SU-DHL-6 (cell line): ENCODE results near the gene THSD4.

Experiments used
- EZH2phosphoT487 ChIP-seq: fragments of 200-600 bp; sonication (generic), shearing (Covaris generic); conservative IDR thresholded peaks from 2 replicates; pipeline ENCODE4 v1.6.1; 2018; ENCODE audit warnings: mild to moderate bottlenecking, antibody characterized with exemption, low read length, moderate library complexity, mixed read lengths
- TF ChIP-seq, protein P1 (sequence below): fragments of 200-600 bp; sonication (generic); IDR thresholded peaks from one replicate; pipeline ENCODE4 v1.5.1; 2017; ENCODE audit warnings: antibody characterized with exemption, mild to moderate bottlenecking, low read length, moderate library complexity; ENCODE audit not compliant: insufficient read depth, poor library complexity, severe bottlenecking

DNA sequence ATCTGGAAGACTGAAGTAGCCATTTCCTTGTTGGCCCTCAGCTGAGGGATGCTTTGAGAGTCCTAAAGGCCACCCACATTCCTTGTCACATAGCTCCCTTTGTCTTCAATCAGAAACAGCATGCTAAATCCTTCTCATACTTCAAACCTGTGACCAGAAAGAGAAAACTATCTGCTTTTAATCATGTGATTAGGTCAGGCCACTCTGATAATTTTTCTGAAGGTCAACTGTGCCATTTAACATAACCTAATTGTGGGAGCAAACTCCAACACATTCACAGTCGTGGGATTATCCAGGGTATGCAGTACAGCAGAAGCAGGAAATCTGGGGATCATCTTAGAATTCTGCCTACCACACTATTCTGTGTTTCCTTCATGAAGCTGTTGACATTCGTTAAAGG is 471.2 kb downstream of the THSD4 start:
- TF ChIP-seq, protein P1, sequence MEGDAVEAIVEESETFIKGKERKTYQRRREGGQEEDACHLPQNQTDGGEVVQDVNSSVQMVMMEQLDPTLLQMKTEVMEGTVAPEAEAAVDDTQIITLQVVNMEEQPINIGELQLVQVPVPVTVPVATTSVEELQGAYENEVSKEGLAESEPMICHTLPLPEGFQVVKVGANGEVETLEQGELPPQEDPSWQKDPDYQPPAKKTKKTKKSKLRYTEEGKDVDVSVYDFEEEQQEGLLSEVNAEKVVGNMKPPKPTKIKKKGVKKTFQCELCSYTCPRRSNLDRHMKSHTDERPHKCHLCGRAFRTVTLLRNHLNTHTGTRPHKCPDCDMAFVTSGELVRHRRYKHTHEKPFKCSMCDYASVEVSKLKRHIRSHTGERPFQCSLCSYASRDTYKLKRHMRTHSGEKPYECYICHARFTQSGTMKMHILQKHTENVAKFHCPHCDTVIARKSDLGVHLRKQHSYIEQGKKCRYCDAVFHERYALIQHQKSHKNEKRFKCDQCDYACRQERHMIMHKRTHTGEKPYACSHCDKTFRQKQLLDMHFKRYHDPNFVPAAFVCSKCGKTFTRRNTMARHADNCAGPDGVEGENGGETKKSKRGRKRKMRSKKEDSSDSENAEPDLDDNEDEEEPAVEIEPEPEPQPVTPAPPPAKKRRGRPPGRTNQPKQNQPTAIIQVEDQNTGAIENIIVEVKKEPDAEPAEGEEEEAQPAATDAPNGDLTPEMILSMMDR = no peak
- TF ChIP-seq EZH2phosphoT487 = no peak
